Measurements from ENCODE around the gene FKTN. TPM values are rescaled to one million over a fixed set of nuclear protein-coding genes. Genes with fewer than 3 reads are reported as not detected.

The FKTN gene
- total RNA-seq, 1 experiment from 2014 or later = 10.8 TPM

DNA sequence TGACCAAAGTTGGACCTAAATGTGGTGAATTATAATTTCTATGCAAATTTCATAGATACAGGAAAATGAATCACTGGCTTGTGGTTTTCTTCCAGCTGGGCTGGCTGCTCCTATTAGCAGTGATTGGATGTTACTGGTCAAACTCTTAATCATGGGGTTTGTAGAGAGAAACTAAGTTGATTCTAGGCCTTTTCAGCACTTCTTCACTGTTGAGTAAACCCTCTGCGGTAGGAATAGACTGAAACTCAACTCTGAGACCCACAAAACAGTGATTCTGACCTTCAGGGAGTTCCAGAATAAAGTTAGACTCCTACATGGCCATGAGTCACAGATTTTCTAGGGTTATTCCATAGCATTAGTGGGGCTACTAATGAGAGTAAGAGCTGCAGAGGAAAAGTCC lies 47.9 kb upstream of the FKTN start:
- peaks cover 6% of the 10 kb centered on the region for H3K36me3 Mint-ChIP-seq
- TF ChIP-seq NFE2L1 (CRISPR knock-in tag; IDR thresholded peaks at IDR 0.05) (no peak), JAZF1 (CRISPR knock-in tag; IDR thresholded peaks at IDR 0.05) (no peak), SMAD3 (CRISPR knock-in tag; IDR thresholded peaks at IDR 0.05; ENCODE audit: borderline replicate concordance) (no peak), NR3C1 (CRISPR knock-in tag; conservative IDR thresholded peaks at IDR 0.05; ENCODE audit: low read depth) (no peak), ESRRA (CRISPR knock-in tag; IDR thresholded peaks at IDR 0.05; ENCODE audit: borderline replicate concordance) (no peak), ZNF263 (CRISPR knock-in tag; IDR thresholded peaks at IDR 0.05; ENCODE audit: low read depth) (no peak), MYBL2 (CRISPR knock-in tag; IDR thresholded peaks at IDR 0.05) (no peak), ATF3 (CRISPR knock-in tag; conservative IDR thresholded peaks at IDR 0.05) (no peak), FOXP4 (CRISPR knock-in tag; IDR thresholded peaks at IDR 0.05) (no peak), NFYB (CRISPR knock-in tag; conservative IDR thresholded peaks at IDR 0.05; ENCODE audit: low read depth) (no peak), ZNF121 (CRISPR knock-in tag; IDR thresholded peaks at IDR 0.05) (no peak)
- TF ChIP-seq, protein P1, sequence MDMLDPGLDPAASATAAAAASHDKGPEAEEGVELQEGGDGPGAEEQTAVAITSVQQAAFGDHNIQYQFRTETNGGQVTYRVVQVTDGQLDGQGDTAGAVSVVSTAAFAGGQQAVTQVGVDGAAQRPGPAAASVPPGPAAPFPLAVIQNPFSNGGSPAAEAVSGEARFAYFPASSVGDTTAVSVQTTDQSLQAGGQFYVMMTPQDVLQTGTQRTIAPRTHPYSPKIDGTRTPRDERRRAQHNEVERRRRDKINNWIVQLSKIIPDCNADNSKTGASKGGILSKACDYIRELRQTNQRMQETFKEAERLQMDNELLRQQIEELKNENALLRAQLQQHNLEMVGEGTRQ (CRISPR knock-in tag; IDR thresholded peaks at IDR 0.05) = no peak
- TF ChIP-seq, protein P2, sequence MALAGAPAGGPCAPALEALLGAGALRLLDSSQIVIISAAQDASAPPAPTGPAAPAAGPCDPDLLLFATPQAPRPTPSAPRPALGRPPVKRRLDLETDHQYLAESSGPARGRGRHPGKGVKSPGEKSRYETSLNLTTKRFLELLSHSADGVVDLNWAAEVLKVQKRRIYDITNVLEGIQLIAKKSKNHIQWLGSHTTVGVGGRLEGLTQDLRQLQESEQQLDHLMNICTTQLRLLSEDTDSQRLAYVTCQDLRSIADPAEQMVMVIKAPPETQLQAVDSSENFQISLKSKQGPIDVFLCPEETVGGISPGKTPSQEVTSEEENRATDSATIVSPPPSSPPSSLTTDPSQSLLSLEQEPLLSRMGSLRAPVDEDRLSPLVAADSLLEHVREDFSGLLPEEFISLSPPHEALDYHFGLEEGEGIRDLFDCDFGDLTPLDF (CRISPR knock-in tag; IDR thresholded peaks at IDR 0.05) = no peak
- TF ChIP-seq, protein P3, sequence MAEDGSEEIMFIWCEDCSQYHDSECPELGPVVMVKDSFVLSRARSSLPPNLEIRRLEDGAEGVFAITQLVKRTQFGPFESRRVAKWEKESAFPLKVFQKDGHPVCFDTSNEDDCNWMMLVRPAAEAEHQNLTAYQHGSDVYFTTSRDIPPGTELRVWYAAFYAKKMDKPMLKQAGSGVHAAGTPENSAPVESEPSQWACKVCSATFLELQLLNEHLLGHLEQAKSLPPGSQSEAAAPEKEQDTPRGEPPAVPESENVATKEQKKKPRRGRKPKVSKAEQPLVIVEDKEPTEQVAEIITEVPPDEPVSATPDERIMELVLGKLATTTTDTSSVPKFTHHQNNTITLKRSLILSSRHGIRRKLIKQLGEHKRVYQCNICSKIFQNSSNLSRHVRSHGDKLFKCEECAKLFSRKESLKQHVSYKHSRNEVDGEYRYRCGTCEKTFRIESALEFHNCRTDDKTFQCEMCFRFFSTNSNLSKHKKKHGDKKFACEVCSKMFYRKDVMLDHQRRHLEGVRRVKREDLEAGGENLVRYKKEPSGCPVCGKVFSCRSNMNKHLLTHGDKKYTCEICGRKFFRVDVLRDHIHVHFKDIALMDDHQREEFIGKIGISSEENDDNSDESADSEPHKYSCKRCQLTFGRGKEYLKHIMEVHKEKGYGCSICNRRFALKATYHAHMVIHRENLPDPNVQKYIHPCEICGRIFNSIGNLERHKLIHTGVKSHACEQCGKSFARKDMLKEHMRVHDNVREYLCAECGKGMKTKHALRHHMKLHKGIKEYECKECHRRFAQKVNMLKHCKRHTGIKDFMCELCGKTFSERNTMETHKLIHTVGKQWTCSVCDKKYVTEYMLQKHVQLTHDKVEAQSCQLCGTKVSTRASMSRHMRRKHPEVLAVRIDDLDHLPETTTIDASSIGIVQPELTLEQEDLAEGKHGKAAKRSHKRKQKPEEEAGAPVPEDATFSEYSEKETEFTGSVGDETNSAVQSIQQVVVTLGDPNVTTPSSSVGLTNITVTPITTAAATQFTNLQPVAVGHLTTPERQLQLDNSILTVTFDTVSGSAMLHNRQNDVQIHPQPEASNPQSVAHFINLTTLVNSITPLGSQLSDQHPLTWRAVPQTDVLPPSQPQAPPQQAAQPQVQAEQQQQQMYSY (CRISPR knock-in tag; IDR thresholded peaks at IDR 0.05) = no peak
- TF ChIP-seq, protein P4, sequence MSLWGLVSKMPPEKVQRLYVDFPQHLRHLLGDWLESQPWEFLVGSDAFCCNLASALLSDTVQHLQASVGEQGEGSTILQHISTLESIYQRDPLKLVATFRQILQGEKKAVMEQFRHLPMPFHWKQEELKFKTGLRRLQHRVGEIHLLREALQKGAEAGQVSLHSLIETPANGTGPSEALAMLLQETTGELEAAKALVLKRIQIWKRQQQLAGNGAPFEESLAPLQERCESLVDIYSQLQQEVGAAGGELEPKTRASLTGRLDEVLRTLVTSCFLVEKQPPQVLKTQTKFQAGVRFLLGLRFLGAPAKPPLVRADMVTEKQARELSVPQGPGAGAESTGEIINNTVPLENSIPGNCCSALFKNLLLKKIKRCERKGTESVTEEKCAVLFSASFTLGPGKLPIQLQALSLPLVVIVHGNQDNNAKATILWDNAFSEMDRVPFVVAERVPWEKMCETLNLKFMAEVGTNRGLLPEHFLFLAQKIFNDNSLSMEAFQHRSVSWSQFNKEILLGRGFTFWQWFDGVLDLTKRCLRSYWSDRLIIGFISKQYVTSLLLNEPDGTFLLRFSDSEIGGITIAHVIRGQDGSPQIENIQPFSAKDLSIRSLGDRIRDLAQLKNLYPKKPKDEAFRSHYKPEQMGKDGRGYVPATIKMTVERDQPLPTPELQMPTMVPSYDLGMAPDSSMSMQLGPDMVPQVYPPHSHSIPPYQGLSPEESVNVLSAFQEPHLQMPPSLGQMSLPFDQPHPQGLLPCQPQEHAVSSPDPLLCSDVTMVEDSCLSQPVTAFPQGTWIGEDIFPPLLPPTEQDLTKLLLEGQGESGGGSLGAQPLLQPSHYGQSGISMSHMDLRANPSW (CRISPR knock-in tag; conservative IDR thresholded peaks at IDR 0.05; ENCODE audit: low read depth) = no peak
- TF ChIP-seq, protein P5, sequence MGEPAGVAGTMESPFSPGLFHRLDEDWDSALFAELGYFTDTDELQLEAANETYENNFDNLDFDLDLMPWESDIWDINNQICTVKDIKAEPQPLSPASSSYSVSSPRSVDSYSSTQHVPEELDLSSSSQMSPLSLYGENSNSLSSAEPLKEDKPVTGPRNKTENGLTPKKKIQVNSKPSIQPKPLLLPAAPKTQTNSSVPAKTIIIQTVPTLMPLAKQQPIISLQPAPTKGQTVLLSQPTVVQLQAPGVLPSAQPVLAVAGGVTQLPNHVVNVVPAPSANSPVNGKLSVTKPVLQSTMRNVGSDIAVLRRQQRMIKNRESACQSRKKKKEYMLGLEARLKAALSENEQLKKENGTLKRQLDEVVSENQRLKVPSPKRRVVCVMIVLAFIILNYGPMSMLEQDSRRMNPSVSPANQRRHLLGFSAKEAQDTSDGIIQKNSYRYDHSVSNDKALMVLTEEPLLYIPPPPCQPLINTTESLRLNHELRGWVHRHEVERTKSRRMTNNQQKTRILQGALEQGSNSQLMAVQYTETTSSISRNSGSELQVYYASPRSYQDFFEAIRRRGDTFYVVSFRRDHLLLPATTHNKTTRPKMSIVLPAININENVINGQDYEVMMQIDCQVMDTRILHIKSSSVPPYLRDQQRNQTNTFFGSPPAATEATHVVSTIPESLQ (CRISPR knock-in tag; IDR thresholded peaks at IDR 0.05) = no peak
- TF ChIP-seq, protein P6, sequence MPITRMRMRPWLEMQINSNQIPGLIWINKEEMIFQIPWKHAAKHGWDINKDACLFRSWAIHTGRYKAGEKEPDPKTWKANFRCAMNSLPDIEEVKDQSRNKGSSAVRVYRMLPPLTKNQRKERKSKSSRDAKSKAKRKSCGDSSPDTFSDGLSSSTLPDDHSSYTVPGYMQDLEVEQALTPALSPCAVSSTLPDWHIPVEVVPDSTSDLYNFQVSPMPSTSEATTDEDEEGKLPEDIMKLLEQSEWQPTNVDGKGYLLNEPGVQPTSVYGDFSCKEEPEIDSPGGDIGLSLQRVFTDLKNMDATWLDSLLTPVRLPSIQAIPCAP (CRISPR knock-in tag; IDR thresholded peaks at IDR 0.05) = no peak
- POLR2A ChIA-PET = no interaction called here
- H3K4me3 Mint-ChIP-seq = no peak overlapping the region
- DNase-seq (ENCODE audit: low spot score) (no peak), ATAC-seq (no peak)
- H3K9me3 Mint-ChIP-seq = no peaks in the 10 kb centered on the region
- CTCF ChIA-PET = no interaction called here
- no peaks in the 10 kb centered on the region for H3K27me3 Mint-ChIP-seq (ENCODE audit: low read depth)
- H3K27ac Mint-ChIP-seq = no peak overlapping the region
- H3K4me1 Mint-ChIP-seq = no peaks in the 10 kb centered on the region

Measured in WTC11 (cell line).